GM21619 (cell line): ENCODE results near the gene SLC18A2.
A peak's percentile ranks its signal among the peaks of the same experiment; 100 is the strongest.

Source experiments
- ATAC-seq: cut with Tn5 transposase; IDR thresholded peaks from one replicate; pipeline ENCODE4 v1.9.1; 2021; ENCODE audit not compliant: unreplicated experiment

Gene SLC18A2

GRCh38 chr10:117311261-117311660 lies 70.3 kb downstream of the SLC18A2 start:
- no peak for ATAC-seq

GRCh38 chr10:117312430-117312829 lies 71.5 kb downstream of the SLC18A2 start:
- ATAC-seq = no peak

- ATAC-seq = no peak
Observed at GRCh38 chr10:117313641-117314040, 72.7 kb downstream of the SLC18A2 start.

- ATAC-seq = no peak
Observed at GRCh38 chr10:117316701-117317100, 75.8 kb downstream of the SLC18A2 start.

- ATAC-seq = no peak
Observed at GRCh38 chr10:117318909-117319308, 78.0 kb downstream of the SLC18A2 start.

GRCh38 chr10:117320050-117320665 lies 79.2 kb downstream of the SLC18A2 start:
- ATAC-seq = peak; percentile 60

- ATAC-seq = no peak
Observed at GRCh38 chr10:117322260-117322659, 81.3 kb downstream of the SLC18A2 start.

GRCh38 chr10:117324367-117324766 lies 83.5 kb downstream of the SLC18A2 start:
- ATAC-seq = no peak

- no peak for ATAC-seq
Observed at GRCh38 chr10:117327262-117327661, 86.3 kb downstream of the SLC18A2 start.
